Activated naive CD4-positive, alpha-beta T cell treated with anti-CD3 and anti-CD28 coated beads, Interleukin-2, amount 50 U/mL, for 72 hours (primary cell): ENCODE measurements around the gene TBC1D22A. TPM values are rescaled to one million over a fixed set of nuclear protein-coding genes. Genes with fewer than 3 reads are reported as not detected.
A peak's percentile ranks its signal among the peaks of the same experiment; 100 is the strongest.

Experiments used
- ATAC-seq, 2 donors: fragments of 150-1000 bp; cut with Tn5 transposase; 2 replicates each; pipeline ENCODE4 v1.10.0; 2021; ENCODE audit warnings: mild to moderate bottlenecking in 2 of 2, moderate library complexity in 2 of 2
- DNase-seq, 2 donors: peaks; one replicate each; pipeline ENCODE4 v3.0.0; 2021 to 2022; ENCODE audit warnings: low spot score in 2 of 2
- H3K27ac Mint-ChIP-seq, 2 donors: one replicate each; pipeline ENCODE4 v1.8.0; 2022; ENCODE audit warnings: mild to moderate bottlenecking in 2 of 2, mixed read lengths in 2 of 2
- H3K36me3 Mint-ChIP-seq, 2 donors: one replicate each; pipeline ENCODE4 v1.8.0; 2022; ENCODE audit warnings: mixed read lengths in 2 of 2
- H3K9me3 Mint-ChIP-seq, 2 donors: one replicate each; pipeline ENCODE4 v1.8.0; 2022; ENCODE audit warnings: mixed read lengths in 2 of 2
- total RNA-seq, 2 donors: library from RNA; stranded (reverse); gene quantifications; one replicate each; pipeline ENCODE4 v1.2.3, GENCODE V29; 2022

TBC1D22A gene
- total RNA-seq, 2 donors from 2014 or later, result 17.8 to 50.8 TPM

DNA sequence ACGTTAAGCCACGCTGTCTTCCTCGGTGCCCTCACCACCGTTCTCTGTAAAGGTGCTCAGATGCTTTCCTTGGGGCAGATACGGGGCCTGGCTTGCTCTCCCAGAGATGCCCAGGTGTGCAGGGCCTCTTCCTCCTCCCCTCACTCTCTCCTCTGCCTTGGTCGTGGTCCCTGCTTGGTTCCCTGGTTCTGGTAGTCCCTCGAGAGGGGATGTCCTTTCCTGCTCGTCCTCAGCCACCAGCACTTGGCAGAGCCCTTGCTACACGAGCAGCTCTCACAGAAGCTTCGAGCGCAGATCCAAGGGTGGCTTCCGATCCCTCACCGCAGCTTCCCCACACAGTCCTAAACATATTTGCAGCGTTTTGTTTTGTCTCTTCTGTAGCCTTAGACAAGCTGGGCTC is 298.8 kb downstream of the TBC1D22A start:
- no peaks in the 10 kb centered on the region for H3K36me3 Mint-ChIP-seq
- H3K9me3 Mint-ChIP-seq, result no peaks in the 10 kb centered on the region
- ATAC-seq (no peak), DNase-seq (no peak)
- H3K27ac Mint-ChIP-seq, result peak overlapping the region in 1 of 2 donors; percentile 63

DNA sequence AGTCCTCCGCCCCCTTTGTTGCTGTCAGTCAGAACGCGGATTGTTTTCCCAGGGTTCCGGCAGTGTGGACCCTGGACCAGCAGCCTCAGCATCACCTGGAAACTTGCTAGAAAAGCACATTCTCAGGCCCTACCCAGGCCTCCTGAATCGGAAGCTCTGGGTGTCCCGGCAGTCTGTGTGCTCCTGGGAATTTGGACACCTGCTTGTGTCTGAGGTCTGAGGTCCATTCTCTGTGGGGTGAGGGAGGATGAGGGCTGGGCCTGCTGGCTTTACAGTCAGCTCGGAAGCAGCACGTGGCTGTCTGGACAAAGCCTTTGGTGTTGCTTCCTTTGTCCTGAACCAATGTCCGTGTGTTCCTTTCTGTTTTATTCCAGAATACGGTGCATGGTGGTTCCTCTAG is 299.7 kb downstream of the TBC1D22A start:
- DNase-seq (no peak), ATAC-seq (no peak)
- Mint-ChIP-seq H3K36me3 (no peaks in the 10 kb centered on the region), H3K9me3 (no peaks in the 10 kb centered on the region), H3K27ac (no peak overlapping the region)

DNA sequence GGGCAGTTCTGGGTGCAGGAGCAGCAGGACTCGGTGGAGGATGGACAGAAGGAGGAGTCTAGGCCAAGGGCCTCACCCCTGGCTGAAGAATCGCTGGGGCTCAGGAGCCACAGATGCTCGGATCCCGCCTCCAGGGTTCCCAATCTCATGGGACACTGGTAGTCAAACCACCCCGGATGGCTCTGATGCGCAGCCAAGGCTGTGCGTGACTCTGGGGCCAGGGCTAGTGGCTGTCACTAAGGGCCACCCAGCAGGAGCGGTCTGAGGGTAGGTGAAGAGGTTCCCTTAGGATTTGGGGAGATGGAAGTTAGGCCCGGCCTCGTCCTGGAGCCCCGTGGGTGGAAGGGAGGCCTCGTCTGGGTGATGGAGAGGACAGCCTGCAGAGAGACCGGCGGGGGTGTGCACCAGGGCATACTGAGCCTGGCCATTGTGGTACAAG is 300.6 kb downstream of the TBC1D22A start:
- DNase-seq (no peak), ATAC-seq (no peak)
- H3K36me3 Mint-ChIP-seq, result no peaks in the 10 kb centered on the region
- no peaks in the 10 kb centered on the region for H3K9me3 Mint-ChIP-seq
- H3K27ac Mint-ChIP-seq, result peak overlapping the region in 1 of 2 donors; percentile 17

DNA sequence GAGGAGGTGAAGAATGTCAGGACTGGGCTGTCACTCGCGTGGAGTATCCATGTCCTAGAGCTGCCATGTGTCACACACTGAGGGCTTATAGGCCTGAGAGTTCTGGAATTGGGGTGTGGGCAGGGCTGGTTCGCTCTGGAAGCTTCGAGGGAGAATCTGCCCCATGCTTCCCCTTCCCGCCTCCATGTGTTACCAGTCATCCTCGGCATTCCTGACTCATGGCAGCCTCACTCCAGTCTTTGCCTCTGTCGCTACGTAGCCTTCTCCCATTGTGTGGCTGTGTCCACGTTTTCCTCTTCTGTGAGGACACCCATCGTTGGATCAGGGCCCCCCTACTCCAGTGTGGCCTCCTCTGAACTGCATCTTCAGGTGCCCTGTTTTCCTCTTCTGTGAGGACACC is 301.2 kb downstream of the TBC1D22A start:
- ATAC-seq, result no peak
- no peak overlapping the region for H3K27ac Mint-ChIP-seq
- no peaks in the 10 kb centered on the region for H3K36me3 Mint-ChIP-seq
- H3K9me3 Mint-ChIP-seq, result no peaks in the 10 kb centered on the region
- no peak for DNase-seq

DNA sequence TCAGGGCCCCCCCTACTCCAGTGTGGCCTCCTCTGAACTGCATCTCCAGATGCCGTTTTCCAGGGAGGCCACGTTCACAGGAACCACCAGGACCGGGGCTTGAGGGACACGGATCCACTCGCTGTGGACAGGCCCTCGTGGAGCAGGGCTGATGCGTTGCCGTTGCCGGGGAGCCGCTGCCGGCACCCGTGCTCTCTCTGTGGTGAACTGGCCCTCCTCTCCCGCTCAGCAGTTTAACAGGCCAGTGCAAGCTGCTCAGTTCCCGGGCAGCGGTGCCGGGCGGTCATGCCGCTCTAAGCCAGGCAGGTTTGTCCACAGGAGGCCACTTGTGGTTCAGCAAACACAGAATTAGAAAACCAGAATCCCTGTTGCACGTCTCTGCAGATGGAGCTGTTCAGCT is 301.6 kb downstream of the TBC1D22A start:
- no peaks in the 10 kb centered on the region for H3K36me3 Mint-ChIP-seq
- ATAC-seq (no peak), DNase-seq (no peak)
- H3K27ac Mint-ChIP-seq, result no peak overlapping the region
- H3K9me3 Mint-ChIP-seq, result no peaks in the 10 kb centered on the region

DNA sequence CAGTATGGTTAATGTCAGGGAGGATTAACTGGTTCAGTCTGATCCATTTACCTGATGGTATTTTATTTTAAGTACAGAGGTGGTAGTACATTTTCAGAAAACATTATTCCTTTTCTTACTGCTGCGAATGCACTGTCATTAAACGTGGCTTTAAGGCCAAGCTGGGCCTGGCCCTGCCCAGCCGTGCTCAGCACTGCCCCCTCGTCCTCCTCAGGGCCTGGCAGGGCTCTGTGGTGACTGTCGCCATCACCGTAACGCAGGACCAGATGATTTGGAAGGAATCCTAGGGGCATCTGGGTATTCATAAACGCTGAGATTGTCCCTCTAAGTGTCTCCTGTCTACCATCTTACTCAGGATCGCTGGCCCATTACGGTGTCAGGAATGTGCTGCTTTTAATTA is 302.0 kb downstream of the TBC1D22A start:
- H3K9me3 Mint-ChIP-seq, result no peaks in the 10 kb centered on the region
- no peaks in the 10 kb centered on the region for H3K36me3 Mint-ChIP-seq
- DNase-seq (no peak), ATAC-seq (no peak)
- H3K27ac Mint-ChIP-seq, result no peak overlapping the region

DNA sequence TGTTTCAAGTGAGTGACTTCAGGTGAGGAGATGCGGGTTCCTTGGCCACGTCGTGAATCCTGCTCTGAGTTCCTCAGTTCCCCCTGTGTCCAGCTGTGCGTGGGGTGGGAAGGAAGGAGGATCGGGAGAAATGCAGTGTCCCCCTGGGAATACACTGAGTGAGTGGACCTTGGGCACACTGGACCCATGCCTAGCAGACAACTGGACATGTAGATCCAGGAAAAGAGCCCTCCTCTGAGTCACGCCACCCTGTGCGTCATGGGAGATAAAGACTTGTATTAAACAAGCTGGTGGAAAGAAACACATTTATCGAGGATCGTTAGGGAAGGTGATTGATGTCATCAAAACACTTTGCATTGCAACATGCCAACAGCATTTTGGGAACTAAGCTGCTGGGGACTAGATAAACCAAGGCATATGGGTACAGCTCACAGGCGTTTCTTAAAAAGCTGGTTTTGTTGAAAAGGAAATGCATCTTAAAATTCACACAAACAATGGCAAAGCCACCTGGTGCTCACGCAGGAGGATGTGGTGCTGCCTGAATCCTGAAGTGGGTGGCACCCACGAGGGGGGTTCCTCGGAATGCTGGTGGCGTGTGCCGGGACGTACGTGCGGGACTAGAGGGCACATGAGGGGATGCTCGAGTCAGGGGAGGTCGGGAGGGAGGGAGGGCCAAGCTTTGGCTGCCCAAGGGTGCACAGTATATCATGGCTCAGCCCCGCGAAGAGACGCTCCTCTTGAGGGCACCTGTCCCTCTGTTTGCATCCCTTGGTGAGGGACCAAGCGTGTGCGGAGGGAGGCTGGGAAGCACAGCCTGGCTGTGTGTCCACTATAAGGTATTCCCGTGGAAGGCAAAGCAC is 303.5 kb downstream of the TBC1D22A start:
- H3K36me3 Mint-ChIP-seq, result no peaks in the 10 kb centered on the region

DNA sequence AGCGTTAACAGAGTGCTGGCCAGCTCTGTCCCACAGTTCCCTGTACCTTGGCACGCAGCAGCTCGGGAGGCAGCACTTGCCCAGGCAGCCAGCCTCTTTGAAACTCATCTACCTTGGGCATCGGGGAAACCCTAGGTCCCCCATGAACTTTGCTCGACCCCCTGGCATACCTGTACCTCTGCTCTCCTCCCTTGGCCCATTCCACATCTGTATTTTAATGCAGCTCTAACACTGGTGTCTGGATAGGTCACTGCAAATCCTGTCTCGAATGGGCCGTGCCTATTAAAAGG is 304.1 kb downstream of the TBC1D22A start:
- Mint-ChIP-seq H3K27ac (no peak overlapping the region), H3K36me3 (no peaks in the 10 kb centered on the region), H3K9me3 (no peaks in the 10 kb centered on the region)
- no peak for ATAC-seq
- no peak for DNase-seq

More for the DNA sequence above, 303.5 kb downstream of the TBC1D22A start:
- no peak for DNase-seq
- Mint-ChIP-seq H3K27ac (no peak overlapping the region), H3K9me3 (no peaks in the 10 kb centered on the region)
- ATAC-seq, result peak in 1 of 2 donors; percentile 16

DNA sequence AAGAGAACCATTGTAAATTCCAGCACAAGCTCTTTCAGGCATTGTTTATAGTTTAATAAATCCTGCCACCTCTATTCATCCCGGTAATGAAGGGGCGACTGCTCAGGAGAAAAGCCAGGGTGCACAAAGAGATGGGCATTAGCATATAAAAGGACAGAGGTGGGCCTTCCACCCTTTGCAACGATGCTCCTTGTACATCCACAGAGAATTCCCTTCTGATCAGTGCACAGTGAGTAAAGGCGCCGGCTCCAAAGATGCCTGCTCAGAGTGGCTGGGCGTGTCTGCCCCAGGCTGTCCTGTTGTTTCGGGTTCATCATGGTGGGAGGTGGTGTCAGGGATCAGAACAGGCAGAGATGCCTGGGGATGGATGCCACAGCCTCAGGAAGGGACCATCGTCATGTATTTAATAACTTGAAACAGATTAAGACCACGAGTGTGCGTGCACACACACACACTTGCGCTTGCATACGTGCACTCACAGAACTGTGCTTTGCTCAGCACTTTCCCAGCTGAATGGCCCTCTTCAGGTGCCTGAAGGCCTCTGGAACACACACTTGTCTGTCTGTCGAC is 305.0 kb downstream of the TBC1D22A start:
- DNase-seq (no peak), ATAC-seq (no peak)
- Mint-ChIP-seq H3K27ac (peak overlapping the region in 1 of 2 donors; percentile 30), H3K9me3 (no peaks in the 10 kb centered on the region), H3K36me3 (peaks cover 0 to under 1% of the 10 kb centered on the region in 2 donors)

DNA sequence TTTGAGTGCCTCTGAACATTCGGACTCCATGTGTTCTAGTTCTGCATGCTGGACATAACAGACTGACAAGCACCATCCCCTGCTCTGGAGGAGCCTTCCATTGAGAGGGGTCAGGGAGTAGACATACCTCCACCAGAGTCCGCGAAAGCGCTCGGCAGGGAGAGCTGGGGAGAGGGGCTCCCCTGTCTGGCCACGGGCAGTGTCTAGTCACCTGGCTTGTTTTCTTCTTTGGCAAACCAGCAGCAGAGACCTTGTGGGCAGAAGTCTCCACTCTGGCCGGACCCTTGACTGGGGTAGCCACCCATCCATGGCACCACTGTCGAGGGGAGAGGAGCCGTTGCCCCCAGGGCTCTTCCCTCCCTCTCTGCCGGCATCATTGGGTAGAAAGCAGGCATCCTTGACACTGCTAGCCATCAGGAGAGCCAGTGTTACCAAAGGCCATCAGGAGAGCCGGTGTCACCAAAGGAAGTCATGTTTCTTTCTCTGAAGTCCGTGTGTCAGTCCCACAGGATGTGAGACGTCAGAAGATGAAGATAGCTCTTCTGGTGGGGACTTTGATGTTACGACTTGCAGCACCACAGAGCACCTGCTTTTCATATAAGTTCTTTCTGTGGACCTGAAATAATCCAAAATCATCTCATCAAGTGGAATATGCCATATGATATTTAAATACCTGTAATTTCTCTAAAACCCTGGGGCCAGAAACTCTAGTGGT is 305.6 kb downstream of the TBC1D22A start:
- no peaks in the 10 kb centered on the region for H3K9me3 Mint-ChIP-seq
- ATAC-seq, result no peak
- DNase-seq, result no peak
- peaks cover 5 to 7% of the 10 kb centered on the region in 2 donors for H3K36me3 Mint-ChIP-seq
- H3K27ac Mint-ChIP-seq, result peak overlapping the region; percentile 1 to 30

DNA sequence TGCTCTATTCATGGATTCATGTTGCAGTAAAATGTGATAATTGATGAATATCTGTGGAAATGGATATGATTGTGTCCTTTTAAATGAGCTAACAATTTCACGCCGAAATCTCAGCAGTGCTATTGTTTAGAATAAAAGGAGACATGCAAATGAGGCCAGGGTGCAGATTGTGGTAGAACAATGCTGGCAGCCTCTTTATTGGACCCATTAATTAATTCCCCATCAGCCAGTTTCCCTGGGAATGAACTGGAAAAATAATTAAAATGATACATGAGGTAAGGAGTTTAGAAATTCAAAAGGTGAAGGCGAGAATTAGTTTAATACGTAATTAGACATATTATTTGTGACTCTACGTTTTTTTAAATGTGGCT is 306.2 kb downstream of the TBC1D22A start:
- DNase-seq (no peak), ATAC-seq (no peak)
- peak overlapping the region in 1 of 2 donors; percentile 1 for H3K27ac Mint-ChIP-seq
- H3K9me3 Mint-ChIP-seq, result no peaks in the 10 kb centered on the region
- peaks cover 8 to 11% of the 10 kb centered on the region in 2 donors for H3K36me3 Mint-ChIP-seq

DNA sequence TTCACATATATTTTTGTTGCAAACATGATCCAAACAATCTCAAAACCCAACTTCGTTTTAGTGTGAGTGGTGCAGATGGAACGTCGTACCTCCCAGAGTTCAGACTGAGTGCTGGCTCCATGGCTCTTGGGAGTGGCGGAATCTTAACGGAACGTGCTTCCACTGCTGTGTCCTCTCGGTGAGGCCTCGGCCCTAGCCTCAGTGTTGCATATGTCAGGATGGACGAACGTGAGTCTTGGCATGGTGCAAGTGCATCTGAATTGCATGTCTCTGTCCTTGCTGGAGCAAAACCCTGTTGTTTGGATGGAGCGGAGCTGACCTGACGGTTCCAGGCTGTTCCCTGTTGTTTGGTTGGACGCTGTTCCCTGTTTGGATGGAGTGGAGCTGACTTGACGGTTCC is 306.8 kb downstream of the TBC1D22A start:
- Mint-ChIP-seq H3K9me3 (no peaks in the 10 kb centered on the region), H3K27ac (no peak overlapping the region), H3K36me3 (peaks cover 13 to 15% of the 10 kb centered on the region in 2 donors)
- peak in 1 of 2 donors; percentile 23 for DNase-seq
- no peak for ATAC-seq

DNA sequence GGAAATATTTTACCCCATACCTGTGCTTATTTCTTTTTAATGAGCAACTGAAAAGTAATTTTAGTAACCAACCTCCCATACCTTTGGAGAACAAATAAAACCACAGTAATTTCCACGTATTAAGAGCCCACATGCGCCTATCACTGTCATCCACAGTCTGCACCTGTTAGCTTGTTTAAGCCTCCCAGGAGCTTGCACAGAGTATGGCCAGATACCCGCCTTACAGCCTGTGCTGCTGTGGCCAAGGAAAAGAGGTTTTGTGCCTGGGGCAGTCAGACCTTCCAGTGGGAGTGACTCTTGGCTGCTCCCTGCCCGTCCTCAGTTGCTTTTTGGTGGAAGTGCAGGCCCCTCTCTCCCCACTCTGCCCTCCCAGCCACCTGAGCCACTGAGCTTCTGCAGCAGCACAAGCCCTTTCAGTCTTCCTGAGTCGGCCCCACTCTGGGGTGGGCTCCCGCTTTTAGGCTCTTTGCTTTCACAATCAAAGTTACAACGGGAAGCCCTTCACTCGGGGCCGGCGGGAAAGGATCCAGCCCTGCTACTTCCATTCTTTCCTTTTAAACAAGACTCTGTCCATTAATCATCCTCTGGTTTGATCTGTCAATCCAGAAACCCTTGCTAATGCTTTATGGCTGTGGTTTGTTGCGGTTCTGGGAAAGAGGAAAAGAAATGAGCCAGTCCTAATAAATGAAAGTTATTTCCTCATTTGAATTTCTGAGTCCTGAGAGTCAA is 308.8 kb downstream of the TBC1D22A start:
- H3K27ac Mint-ChIP-seq, result no peak overlapping the region
- peaks cover 20 to 22% of the 10 kb centered on the region in 2 donors for H3K36me3 Mint-ChIP-seq
- ATAC-seq, result no peak
- peaks cover 0 to 3% of the 10 kb centered on the region in 2 donors for H3K9me3 Mint-ChIP-seq
- peak in 1 of 2 donors; percentile 23 for DNase-seq

DNA sequence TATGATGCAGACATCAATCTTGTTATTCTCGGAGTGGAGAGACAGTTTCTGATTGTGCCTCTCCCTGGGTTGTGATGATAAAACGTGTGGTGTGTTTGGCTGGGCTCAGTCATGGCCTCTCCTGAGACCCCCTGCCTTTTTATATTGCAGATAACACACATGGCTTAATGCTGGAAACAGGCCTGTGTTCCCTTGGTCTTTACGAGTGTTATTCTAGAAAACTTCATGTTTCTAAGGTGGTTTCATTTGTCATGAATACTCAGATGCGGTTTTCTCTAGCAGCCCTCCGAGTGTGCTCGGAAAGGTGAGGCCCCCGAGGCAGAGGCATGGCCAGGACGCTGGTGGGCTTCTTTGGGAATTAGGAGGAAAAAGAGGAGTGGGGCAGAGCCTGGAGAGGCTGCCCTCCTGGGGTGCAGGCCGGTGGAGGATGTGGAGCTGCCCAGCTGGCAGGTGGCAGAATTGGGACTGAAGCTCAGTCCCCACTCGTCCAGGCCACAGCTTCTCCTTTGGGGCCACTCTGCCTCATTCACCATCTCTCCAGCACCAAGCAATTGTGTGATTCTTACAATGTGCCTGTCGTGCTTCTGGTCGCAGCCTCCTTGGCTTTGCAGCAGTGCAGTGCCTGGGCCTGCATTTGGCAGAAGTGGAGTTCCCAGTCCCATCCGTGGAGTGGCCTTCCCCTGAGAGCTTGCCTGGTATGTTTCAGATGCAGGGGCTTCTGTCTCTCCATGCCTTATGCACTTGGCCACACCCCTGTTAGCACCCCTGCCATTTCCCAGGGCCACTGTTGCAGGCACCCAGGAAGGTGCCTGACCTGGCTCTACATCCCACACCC is 309.6 kb downstream of the TBC1D22A start:
- Mint-ChIP-seq H3K27ac (peak overlapping the region in 1 of 2 donors; percentile 42), H3K36me3 (peaks cover 20 to 27% of the 10 kb centered on the region in 2 donors), H3K9me3 (peaks cover 0 to 3% of the 10 kb centered on the region in 2 donors)
- ATAC-seq (no peak), DNase-seq (peak in 1 of 2 donors; percentile 30)

DNA sequence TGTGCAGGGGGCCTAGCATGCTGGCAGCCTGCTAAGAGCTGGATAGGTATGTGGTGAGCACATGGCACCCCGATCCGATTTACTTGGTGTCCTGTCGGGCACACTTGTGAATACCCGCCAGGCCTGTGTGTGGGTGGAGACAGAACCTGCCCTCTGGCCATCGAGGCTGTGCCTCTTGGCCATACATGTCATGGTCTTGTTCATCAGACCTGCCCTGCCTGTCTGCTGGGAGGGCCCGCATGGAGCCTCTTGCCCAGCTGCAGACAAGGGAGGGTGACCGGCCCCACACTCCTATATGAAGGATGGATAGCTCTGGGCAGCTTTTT is 310.2 kb downstream of the TBC1D22A start:
- DNase-seq (peak in 1 of 2 donors; percentile 30), ATAC-seq (no peak)
- Mint-ChIP-seq H3K27ac (peak overlapping the region in 1 of 2 donors; percentile 42), H3K36me3 (peaks cover 20 to 27% of the 10 kb centered on the region in 2 donors), H3K9me3 (peaks cover 0 to 3% of the 10 kb centered on the region in 2 donors)

DNA sequence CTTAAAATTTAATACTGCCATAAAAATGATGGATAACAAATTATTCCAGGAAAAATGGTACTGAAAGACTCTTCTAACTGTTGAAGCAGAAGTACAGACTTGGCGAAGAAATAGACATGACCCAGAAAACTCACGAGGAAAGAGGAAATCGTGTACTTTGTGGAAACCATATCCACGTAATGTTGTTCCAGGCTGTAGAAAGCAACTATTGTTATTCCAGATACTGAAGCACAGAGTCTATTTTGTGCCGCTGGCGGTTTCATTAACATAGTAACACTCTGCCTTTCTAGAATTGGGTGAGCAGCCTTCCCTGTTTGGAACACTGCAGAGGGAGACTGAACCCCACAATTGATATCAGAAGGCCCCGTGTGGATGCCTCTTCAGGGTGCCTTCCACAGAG is 310.6 kb downstream of the TBC1D22A start:
- Mint-ChIP-seq H3K36me3 (peaks cover 22 to 27% of the 10 kb centered on the region in 2 donors), H3K9me3 (peaks cover 3% of the 10 kb centered on the region in 2 donors), H3K27ac (peak overlapping the region in 1 of 2 donors; percentile 42)
- ATAC-seq (no peak), DNase-seq (no peak)
